Thyroid gland (tissue), 4 donors: ENCODE measurements around the gene C17orf50.

Experiments used
- POLR2A ChIP-seq, 2 donors: fragments of 450-650 bp; IDR thresholded peaks; one replicate each; pipeline ENCODE4 v1.6.1; 2017; ENCODE audit warnings: antibody characterized with exemption in 2 of 2, mild to moderate bottlenecking in 2 of 2, moderate library complexity in 1 of 2
- TF ChIP-seq, protein P1 (sequence below), 6 experiments: fragments of 200-600 bp in 3 of 6; fragments of 450-650 bp in 3 of 6; sonication (generic) in 3 of 6; IDR thresholded peaks; one replicate each; pipeline ENCODE4 v1.5.1; 2016 to 2019; ENCODE audit warnings: antibody characterized with exemption in 6 of 6, mild to moderate bottlenecking in 2 of 6, inconsistent platforms in 1 of 6, moderate library complexity in 1 of 6

DNA sequence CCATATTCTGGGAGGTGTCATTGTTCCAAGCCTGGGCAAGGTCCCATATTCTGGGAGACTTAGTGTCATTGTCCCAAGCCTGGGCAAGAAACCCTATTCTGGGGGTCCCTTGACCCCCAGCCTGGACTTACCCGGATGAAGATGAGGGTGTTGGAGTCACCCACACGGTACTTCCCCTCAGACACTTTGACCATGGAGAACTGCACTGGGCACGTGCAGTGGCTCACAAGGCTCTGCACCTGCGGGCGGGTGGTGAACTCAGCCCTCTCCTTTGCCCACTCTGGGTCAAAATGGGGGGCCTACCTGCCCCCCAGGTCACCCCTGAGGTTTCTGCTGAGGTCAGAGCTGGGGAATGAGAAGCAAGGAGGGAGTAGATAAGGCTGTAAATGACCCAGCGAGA, 11.7 kb upstream of the C17orf50 start:
- TF ChIP-seq, protein P1, sequence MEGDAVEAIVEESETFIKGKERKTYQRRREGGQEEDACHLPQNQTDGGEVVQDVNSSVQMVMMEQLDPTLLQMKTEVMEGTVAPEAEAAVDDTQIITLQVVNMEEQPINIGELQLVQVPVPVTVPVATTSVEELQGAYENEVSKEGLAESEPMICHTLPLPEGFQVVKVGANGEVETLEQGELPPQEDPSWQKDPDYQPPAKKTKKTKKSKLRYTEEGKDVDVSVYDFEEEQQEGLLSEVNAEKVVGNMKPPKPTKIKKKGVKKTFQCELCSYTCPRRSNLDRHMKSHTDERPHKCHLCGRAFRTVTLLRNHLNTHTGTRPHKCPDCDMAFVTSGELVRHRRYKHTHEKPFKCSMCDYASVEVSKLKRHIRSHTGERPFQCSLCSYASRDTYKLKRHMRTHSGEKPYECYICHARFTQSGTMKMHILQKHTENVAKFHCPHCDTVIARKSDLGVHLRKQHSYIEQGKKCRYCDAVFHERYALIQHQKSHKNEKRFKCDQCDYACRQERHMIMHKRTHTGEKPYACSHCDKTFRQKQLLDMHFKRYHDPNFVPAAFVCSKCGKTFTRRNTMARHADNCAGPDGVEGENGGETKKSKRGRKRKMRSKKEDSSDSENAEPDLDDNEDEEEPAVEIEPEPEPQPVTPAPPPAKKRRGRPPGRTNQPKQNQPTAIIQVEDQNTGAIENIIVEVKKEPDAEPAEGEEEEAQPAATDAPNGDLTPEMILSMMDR (IDR thresholded peaks at IDR 0.05): no peak
- no peak for TF ChIP-seq POLR2A (IDR thresholded peaks at IDR 0.05)
